Choroid plexus epithelial cell (primary cell): Measurements from ENCODE around the gene DDX39A.

Source experiments
- DNase-seq: peaks from one replicate; pipeline ENCODE4 v3.0.0-alpha.2; 2010; ENCODE audit warnings: low read depth
- H3K4me3 ChIP-seq: 2 replicates; pipeline ENCODE4 v1.5.1; 2011; ENCODE audit warnings: low read depth, mild to moderate bottlenecking, control low read depth, low read length, moderate library complexity
- CTCF ChIP-seq: conservative IDR thresholded peaks from 2 replicates; pipeline ENCODE4 v1.5.1; 2011; ENCODE audit warnings: low read depth, mild to moderate bottlenecking, control low read depth, inconsistent platforms, low read length, moderate library complexity

The DDX39A gene

GRCh38 chr19:14394167-14394566, 25.0 kb downstream of the DDX39A start:
- H3K4me3 ChIP-seq = no peak overlapping the region
- DNase-seq = no peak
- TF ChIP-seq CTCF = no peak

GRCh38 chr19:14393329-14393728, 25.8 kb downstream of the DDX39A start:
- DNase-seq = no peak
- TF ChIP-seq CTCF = no peak
- no peak overlapping the region for H3K4me3 ChIP-seq

- DNase-seq = no peak
- no peak overlapping the region for H3K4me3 ChIP-seq
- TF ChIP-seq CTCF = no peak
These were observed 27.9 kb downstream of the DDX39A start for GRCh38 chr19:14391156-14391821.

- no peak overlapping the region for H3K4me3 ChIP-seq
- DNase-seq = no peak
- no peak for TF ChIP-seq CTCF
These were observed 28.6 kb downstream of the DDX39A start for GRCh38 chr19:14390548-14390947.

DNA sequence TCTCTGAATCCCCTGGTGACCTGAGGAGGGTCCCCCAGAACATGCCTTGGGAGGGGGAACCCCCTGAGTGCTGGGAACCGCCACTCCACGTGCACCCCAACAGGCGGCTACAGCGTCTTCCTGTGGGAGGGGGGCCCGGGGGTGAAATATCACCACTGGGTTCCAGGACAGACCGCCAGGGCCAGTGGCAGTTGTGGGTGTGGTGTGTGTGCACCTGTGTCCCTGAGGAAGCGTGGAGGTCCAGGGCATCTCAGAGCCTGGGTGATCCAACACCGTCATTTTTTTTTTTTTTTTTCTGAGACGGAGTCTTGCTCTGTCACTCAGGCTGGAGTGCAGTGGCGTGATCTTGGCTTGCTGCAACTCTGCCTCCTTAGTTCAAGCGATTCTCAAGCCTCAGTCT, 33.6 kb downstream of the DDX39A start:
- DNase-seq = no peak
- no peak for TF ChIP-seq CTCF
- H3K4me3 ChIP-seq = no peak overlapping the region

DNA sequence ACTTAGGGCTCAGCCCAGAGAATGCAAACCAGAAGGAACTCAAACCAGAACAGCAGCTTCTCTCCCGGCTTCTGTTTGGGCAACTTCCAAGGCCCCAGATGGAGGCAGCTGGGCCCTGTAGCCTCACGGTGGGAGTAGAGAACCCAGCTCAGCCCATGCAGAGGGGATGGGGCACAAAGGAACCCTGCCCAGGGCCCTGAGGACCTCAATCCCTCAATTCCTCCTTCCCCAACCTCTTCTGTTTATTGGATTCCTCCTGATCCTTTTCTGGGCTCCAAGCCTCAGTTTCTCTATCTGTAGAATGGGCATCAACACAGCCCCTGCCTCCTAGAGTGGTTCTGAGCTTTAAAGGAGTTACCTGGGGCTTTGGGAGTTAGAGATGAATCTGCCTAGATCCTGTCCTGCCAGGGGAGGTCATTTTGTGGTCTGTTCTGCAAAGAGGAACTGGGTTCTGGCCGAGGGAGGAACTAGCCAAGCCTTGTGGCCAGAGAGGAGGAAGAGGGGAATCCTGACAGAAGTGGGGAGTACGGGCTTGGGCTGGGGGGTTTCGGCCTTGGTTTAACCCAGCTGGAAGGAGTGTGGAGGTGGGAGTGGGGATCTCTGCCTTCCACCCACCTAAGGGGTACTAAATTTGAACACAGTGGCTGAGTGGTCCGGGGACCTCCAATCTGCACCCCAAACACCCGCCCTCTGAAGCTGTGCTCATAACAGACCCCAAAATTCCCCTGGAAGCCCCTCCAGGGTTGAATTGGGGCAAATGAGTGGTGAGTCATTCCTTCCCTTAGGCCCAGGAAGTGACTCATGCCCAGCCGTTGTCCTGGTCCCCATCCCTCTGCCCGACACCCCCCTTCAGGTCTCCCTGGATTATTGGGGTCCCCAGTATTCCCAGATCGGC, 35.2 kb downstream of the DDX39A start:
- peak; percentile 19 for TF ChIP-seq CTCF
- H3K4me3 ChIP-seq = no peak overlapping the region
- peak; percentile 42 for DNase-seq
